Measurements from ENCODE around the gene PARK7. TPM values are rescaled to one million over a fixed set of nuclear protein-coding genes. Genes with fewer than 3 reads are reported as not detected.
A peak's percentile ranks its signal among the peaks of the same experiment; 100 is the strongest.
"Not testable (repeated sequence)": the region's sequence is repeated elsewhere in the genome, so short reads cannot be mapped to it uniquely, and the experiment has no call there.

Gene PARK7
- total RNA-seq (100 to 1,000 TPM; 583 to 628 TPM), polyA plus RNA-seq (396 TPM)

DNA sequence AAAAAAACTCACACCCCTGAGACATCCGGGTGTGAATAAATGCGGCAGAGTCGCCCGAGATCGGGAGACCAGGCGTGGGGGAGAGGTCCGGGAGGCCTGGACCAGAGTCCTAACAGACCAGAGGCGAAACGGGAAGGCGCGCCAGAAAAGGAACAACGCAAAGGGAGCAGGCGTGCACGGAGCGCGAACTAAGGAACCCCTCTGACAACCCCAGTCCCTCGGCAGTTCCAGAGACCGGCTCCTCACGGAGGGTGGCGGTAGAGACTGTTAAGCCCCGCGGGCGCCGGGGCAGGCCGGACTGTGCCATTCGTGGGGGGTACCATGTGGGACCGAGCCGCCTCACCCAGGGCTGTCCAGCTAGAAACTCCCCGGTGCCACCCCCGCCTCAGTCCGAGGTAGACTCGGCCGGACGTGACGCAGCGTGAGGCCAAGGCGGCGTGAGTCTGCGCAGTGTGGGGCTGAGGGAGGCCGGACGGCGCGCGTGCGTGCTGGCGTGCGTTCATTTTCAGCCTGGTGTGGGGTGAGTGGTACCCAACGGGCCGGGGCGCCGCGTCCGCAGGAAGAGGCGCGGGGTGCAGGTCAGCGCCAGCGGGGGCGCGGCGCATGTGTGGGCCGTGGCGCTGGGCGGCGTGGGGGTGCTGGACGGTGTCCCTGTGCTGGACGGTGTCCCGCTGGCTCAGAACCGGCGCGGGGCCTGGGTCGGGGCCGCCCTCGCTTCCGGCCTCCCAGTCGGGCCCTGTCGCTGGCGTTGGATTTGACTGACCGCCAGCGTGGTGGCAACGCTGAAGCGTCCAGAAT lies at the start of gene PARK7:
TSS of gene PARK7 (plus strand) at position 496 of the 798 bp plus-strand sequence. CDS start 1,075 bp downstream, outside the sequence.
- ChIA-PET POLR2A (interaction anchor here (0.5 to 1.6 kb wide), 8 partner anchors 8 to 559 kb away, joined by 3 to 6 read pairs (median 3); no protein-coding TSS in a partner anchor), CTCF (interaction anchor here (1.1 to 1.6 kb wide), 2 partner anchors 15 to 20 kb away, joined by 3 to 5 read pairs; no protein-coding TSS in a partner anchor)
- H3K27me3 ChIP-seq (ENCODE audit: insufficient read depth, low read length, poor library complexity, severe bottlenecking) = no peaks in the 10 kb centered on the region
- H3K4me3 Mint-ChIP-seq = peak within 1 kb of the TSS; percentile 90 to 99 (median 97)
- no peaks in the 10 kb centered on the region for H3K9me3 Mint-ChIP-seq
- peaks cover 0 to 1% of the 10 kb centered on the region in 2 donors for H3K27me3 Mint-ChIP-seq
- H3K27ac Mint-ChIP-seq = peak within 1 kb of the TSS; percentile 90 to 100 (median 98)
- H3K4me1 Mint-ChIP-seq = peaks cover 59 to 79% (median 72%) of the 10 kb centered on the region in 3 donors
- H3K27ac ChIP-seq (ENCODE audit: low read depth, low read length) = peak within 1 kb of the TSS; percentile 88
- no peaks in the 10 kb centered on the region for H3K9me3 ChIP-seq (ENCODE audit: low read length)
- peaks cover 4 to 47% (median 8%) of the 10 kb centered on the region in 3 donors for H3K36me3 Mint-ChIP-seq
- H3K36me3 ChIP-seq (ENCODE audit: insufficient read depth, low read length) = peaks cover 15% of the 10 kb centered on the region
- H3K4me3 ChIP-seq (ENCODE audit: low read length) = peak within 1 kb of the TSS; percentile 80
- peaks cover 50% of the 10 kb centered on the region for H3K4me1 ChIP-seq (ENCODE audit: insufficient read depth, low read length)
- peak; percentile 100 for DNase-seq

DNA sequence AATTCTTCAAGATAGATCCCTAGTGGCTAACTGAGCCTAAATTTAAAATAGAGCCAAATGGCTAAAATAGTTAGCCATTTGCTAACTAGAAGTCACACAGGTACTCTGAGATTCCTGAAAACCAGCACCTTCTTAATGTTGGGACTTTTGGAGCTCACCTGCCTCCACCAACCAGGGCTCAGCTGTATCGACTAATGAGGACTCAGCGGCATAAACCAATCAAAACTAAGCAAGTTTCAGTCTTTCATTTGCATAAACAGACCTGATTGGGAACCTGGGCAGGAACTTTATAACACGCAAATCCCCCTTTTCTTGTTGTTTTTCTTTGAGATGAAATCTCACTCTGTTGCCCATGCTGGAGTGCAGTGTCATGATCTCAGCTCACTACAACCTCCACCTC lies 49.4 kb upstream of the PARK7 start:
- CTCF ChIA-PET = interaction anchor here (1.0 to 1.8 kb wide), 2 partner anchors 9 to 25 kb away, joined by 3 to 6 read pairs; no protein-coding TSS in a partner anchor
- Mint-ChIP-seq H3K4me1 (peaks cover 27 to 35% (median 34%) of the 10 kb centered on the region in 3 donors), H3K9me3 (no peaks in the 10 kb centered on the region), H3K4me3 (peak overlapping the region in 6 of 7 donors; percentile 74 to 88 (median 78)), H3K27ac (peak overlapping the region in 6 of 8 donors; percentile 32 to 90 (median 88)), H3K36me3 (peaks cover 0 to under 1% (median 0%) of the 10 kb centered on the region in 3 donors), H3K27me3 (no peaks in the 10 kb centered on the region)
- Histone ChIP-seq H3K9me3 (ENCODE audit: low read length) (no peaks in the 10 kb centered on the region), H3K4me1 (ENCODE audit: insufficient read depth, low read length) (peaks cover 7% of the 10 kb centered on the region), H3K27ac (ENCODE audit: low read depth, low read length) (no peak overlapping the region), H3K4me3 (ENCODE audit: low read length) (no peak overlapping the region), H3K27me3 (ENCODE audit: insufficient read depth, low read length, poor library complexity, severe bottlenecking) (no peaks in the 10 kb centered on the region), H3K36me3 (ENCODE audit: insufficient read depth, low read length) (no peaks in the 10 kb centered on the region)
- DNase-seq = peak in 1 of 5 donors; percentile 7
- POLR2A ChIA-PET = interaction anchor here (0.7 to 1.0 kb wide), 2 partner anchors 23 to 49 kb away, joined by 3 read pairs; partner anchors contain the start of gene PARK7

DNA sequence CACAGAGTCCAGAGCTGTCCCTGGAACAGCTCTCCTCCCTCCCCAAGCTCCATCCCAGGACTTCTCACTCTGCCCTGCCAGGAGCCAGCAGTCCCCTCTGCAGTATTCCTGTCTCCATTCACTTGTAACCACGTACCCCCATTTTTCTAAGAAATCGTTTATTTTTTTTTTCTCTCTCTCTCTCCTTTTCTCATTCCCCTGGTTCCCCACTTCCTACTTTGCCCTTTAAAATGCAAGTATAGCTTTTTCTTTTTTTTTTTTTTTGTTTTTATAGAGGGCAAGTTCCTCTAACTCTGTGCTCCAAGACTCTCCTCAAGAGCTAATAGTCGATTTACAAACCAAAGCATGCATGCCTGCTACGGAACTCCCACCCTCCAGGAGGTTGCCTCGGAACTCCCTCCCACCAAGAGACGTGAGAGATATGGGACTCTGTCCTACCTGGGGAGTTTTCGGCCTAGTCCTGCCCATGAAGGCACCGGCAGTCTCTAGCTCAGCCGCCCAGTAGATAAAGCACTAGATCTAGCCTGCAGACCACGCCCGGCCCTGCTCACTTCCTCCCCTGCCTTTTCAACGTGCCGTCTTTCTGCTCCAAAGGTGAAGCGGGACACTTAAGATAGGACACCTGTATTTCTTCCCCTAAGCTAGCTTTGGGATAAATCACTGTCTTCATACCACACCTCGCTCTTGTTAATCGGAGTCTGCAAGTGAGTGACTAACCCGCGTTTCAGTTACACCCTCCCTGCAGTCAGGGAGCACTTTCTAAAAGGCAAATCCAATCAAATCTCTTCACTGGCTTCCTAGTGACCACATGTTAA lies 48.6 kb upstream of the PARK7 start:
- Histone ChIP-seq H3K9me3 (ENCODE audit: low read length) (no peaks in the 10 kb centered on the region), H3K4me3 (ENCODE audit: low read length) (no peak overlapping the region), H3K27ac (ENCODE audit: low read depth, low read length) (no peak overlapping the region), H3K4me1 (ENCODE audit: insufficient read depth, low read length) (peaks cover 7% of the 10 kb centered on the region), H3K27me3 (ENCODE audit: insufficient read depth, low read length, poor library complexity, severe bottlenecking) (no peaks in the 10 kb centered on the region), H3K36me3 (ENCODE audit: insufficient read depth, low read length) (no peaks in the 10 kb centered on the region)
- Mint-ChIP-seq H3K4me1 (peaks cover 31 to 39% (median 38%) of the 10 kb centered on the region in 3 donors), H3K27me3 (no peaks in the 10 kb centered on the region), H3K27ac (peak overlapping the region; percentile 2 to 90 (median 78)), H3K4me3 (peak overlapping the region; percentile 74 to 88 (median 78)), H3K9me3 (no peaks in the 10 kb centered on the region), H3K36me3 (peaks cover 0 to 3% (median 0%) of the 10 kb centered on the region in 3 donors)
- CTCF ChIA-PET = interaction anchor here (0.9 to 1.8 kb wide), 5 partner anchors 9 to 29 kb away, joined by 3 to 6 read pairs (median 3); no protein-coding TSS in a partner anchor
- POLR2A ChIA-PET = interaction anchor here (0.6 to 1.0 kb wide), 3 partner anchors 12 to 48 kb away, joined by 3 read pairs; partner anchors contain the start of gene PARK7
- peak in 1 of 5 donors; percentile 22 for DNase-seq

DNA sequence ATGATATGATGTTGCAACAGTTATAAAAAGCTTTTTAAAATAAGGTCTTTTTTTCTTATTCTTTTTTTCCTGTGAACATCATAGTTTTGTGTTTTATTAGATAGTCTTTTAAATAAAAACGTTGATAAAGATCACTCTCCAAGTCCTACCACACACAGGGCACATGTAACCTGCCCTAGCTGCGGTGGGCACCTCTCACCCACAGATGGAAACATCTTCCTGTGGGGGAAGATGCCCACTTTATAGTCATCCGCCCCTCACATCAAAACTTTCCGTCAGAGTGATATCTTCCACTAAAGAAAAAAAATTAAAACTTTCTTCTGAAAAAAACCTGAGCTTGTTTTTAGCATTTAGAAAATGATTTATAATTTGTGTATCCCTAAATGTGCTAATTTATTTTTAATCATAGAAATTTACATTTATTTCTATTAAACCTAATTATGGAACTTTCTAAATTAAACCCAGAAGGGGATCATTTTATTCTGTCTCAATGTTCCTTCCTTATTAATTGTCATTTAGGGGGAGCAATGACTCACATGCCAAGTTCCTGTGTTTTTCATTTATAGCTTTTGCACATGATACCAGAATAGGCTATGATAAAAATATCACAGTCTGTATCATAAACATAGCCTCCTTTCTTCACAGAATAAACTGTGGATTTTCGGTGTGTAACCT lies 45.5 kb upstream of the PARK7 start:
- no peaks in the 10 kb centered on the region for H3K9me3 ChIP-seq (ENCODE audit: low read length)
- CTCF ChIA-PET = interaction anchor here (1.3 to 2.1 kb wide), 3 partner anchors 15 to 25 kb away, joined by 3 to 9 read pairs (median 4); partner anchors contain the start of gene TNFRSF9
- no peaks in the 10 kb centered on the region for H3K36me3 ChIP-seq (ENCODE audit: insufficient read depth, low read length)
- H3K27me3 ChIP-seq (ENCODE audit: insufficient read depth, low read length, poor library complexity, severe bottlenecking) = no peaks in the 10 kb centered on the region
- POLR2A ChIA-PET = interaction anchor here (0.8 kb wide), 1 partner anchor 15 kb away, joined by 3 read pairs; no protein-coding TSS in a partner anchor
- no peaks in the 10 kb centered on the region for H3K9me3 Mint-ChIP-seq
- peak; percentile 15 to 76 (median 46) for DNase-seq
- no peak overlapping the region for H3K27ac ChIP-seq (ENCODE audit: low read depth, low read length)
- peak overlapping the region; percentile 8 to 89 (median 64) for H3K4me3 Mint-ChIP-seq
- peaks cover 0 to 3% (median 0%) of the 10 kb centered on the region in 3 donors for H3K36me3 Mint-ChIP-seq
- H3K27me3 Mint-ChIP-seq = no peaks in the 10 kb centered on the region
- peaks cover 40 to 48% (median 48%) of the 10 kb centered on the region in 3 donors for H3K4me1 Mint-ChIP-seq
- H3K4me1 ChIP-seq (ENCODE audit: insufficient read depth, low read length) = peaks cover 7% of the 10 kb centered on the region
- no peak overlapping the region for H3K4me3 ChIP-seq (ENCODE audit: low read length)
- H3K27ac Mint-ChIP-seq = peak overlapping the region in 7 of 8 donors; percentile 4 to 85 (median 41)

DNA sequence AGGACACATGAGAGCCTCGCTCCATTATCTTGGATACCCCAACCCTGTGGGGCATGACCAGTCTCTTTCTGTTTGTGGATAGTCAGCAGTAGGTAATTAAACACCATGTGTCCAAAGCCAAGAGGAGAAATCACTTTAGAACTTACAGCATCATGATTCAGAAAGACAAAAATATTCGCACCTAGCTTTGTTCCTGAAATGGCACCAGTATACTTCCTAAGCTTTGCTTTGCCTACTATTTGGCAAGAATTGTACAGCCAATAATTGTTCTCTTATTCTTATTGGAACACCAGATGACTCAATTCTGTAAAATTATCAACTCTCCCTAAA lies 45.0 kb upstream of the PARK7 start:
- H3K27ac Mint-ChIP-seq = peak overlapping the region in 2 of 8 donors; percentile 40 to 70
- Histone ChIP-seq H3K4me1 (ENCODE audit: insufficient read depth, low read length) (peaks cover 7% of the 10 kb centered on the region), H3K36me3 (ENCODE audit: insufficient read depth, low read length) (no peaks in the 10 kb centered on the region), H3K27ac (ENCODE audit: low read depth, low read length) (no peak overlapping the region), H3K27me3 (ENCODE audit: insufficient read depth, low read length, poor library complexity, severe bottlenecking) (no peaks in the 10 kb centered on the region), H3K9me3 (ENCODE audit: low read length) (no peaks in the 10 kb centered on the region), H3K4me3 (ENCODE audit: low read length) (no peak overlapping the region)
- H3K9me3 Mint-ChIP-seq = no peaks in the 10 kb centered on the region
- ChIA-PET POLR2A (interaction anchor here (0.5 to 0.8 kb wide), 2 partner anchors 15 to 432 kb away, joined by 3 read pairs; no protein-coding TSS in a partner anchor), CTCF (interaction anchor here (1.6 to 2.1 kb wide), 2 partner anchors 14 to 25 kb away, joined by 4 to 9 read pairs; partner anchors contain the start of gene TNFRSF9)
- peaks cover 40 to 48% (median 48%) of the 10 kb centered on the region in 3 donors for H3K4me1 Mint-ChIP-seq
- H3K27me3 Mint-ChIP-seq = no peaks in the 10 kb centered on the region
- H3K4me3 Mint-ChIP-seq = peak overlapping the region in 4 of 7 donors; percentile 5 to 24 (median 10)
- no peak for DNase-seq
- peaks cover 0 to 3% (median 0%) of the 10 kb centered on the region in 3 donors for H3K36me3 Mint-ChIP-seq

DNA sequence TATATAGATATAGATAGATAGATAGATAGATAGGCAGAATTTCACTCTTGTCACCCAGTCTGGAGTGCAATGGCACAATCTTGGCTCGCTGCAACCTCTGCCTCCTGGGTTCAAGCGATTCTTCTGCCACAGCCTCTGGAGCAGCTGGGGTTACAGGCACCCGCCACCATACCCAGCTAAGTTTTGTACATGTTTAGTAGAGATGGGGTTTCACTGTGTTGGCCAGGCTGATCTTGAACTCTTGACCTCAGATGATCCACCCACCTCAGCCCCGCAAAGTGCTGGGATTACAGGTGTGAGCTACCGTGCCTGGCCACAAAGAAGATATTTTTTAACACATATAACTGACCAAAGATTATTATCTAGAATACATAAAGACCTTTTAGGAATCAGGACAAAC lies 43.5 kb upstream of the PARK7 start:
- H3K36me3 ChIP-seq (ENCODE audit: insufficient read depth, low read length); H3K4me1 ChIP-seq (ENCODE audit: insufficient read depth, low read length); CTCF ChIA-PET; H3K9me3 Mint-ChIP-seq; H3K4me3 ChIP-seq (ENCODE audit: low read length); POLR2A ChIA-PET; H3K9me3 ChIP-seq (ENCODE audit: low read length); H3K27me3 ChIP-seq (ENCODE audit: insufficient read depth, low read length, poor library complexity, severe bottlenecking); H3K4me3 Mint-ChIP-seq; H3K36me3 Mint-ChIP-seq; DNase-seq; H3K27me3 Mint-ChIP-seq; H3K27ac ChIP-seq (ENCODE audit: low read depth, low read length): not testable (repeated sequence)
- peak overlapping the region in 1 of 8 donors; percentile 24 for H3K27ac Mint-ChIP-seq
- H3K4me1 Mint-ChIP-seq = peaks cover 38 to 42% (median 40%) of the 10 kb centered on the region in 3 donors

DNA sequence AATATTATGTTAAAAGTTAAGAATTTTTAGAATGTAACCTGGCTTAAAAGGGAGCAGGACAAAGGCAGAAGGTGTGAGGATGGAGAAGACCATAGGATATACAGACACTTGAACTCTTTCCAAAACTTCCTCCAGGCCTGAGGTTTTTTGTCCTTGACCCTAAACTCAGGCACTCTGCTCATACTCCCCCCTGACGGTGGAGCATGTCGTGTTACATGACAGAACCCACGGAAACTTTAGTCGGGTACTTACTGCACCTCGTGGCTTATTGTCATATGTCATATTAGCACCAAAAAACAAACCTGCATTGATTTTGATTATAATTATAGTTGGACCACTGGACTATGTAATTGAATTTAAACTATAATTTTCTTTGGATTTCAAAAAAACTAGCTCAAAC lies 41.6 kb upstream of the PARK7 start:
- Histone ChIP-seq H3K4me1 (ENCODE audit: insufficient read depth, low read length) (peaks cover 7% of the 10 kb centered on the region), H3K27me3 (ENCODE audit: insufficient read depth, low read length, poor library complexity, severe bottlenecking) (no peaks in the 10 kb centered on the region), H3K9me3 (ENCODE audit: low read length) (no peaks in the 10 kb centered on the region), H3K27ac (ENCODE audit: low read depth, low read length) (no peak overlapping the region), H3K36me3 (ENCODE audit: insufficient read depth, low read length) (no peaks in the 10 kb centered on the region), H3K4me3 (ENCODE audit: low read length) (no peak overlapping the region)
- Mint-ChIP-seq H3K36me3 (peaks cover 0 to 5% (median 0%) of the 10 kb centered on the region in 3 donors), H3K4me3 (no peak overlapping the region), H3K27ac (no peak overlapping the region), H3K4me1 (peaks cover 29 to 32% (median 30%) of the 10 kb centered on the region in 3 donors), H3K9me3 (no peaks in the 10 kb centered on the region), H3K27me3 (no peaks in the 10 kb centered on the region)
- ChIA-PET CTCF (interaction anchor here (0.8 to 1.4 kb wide), 2 partner anchors 16 to 21 kb away, joined by 3 read pairs; no protein-coding TSS in a partner anchor), POLR2A (no interaction called here)
- DNase-seq = no peak
